ENCODE results near the gene SLC39A11.

GRCh38 chr17:72997559-72997958 is 94.9 kb downstream of the SLC39A11 start:
- TF ChIP-seq, protein P1, sequence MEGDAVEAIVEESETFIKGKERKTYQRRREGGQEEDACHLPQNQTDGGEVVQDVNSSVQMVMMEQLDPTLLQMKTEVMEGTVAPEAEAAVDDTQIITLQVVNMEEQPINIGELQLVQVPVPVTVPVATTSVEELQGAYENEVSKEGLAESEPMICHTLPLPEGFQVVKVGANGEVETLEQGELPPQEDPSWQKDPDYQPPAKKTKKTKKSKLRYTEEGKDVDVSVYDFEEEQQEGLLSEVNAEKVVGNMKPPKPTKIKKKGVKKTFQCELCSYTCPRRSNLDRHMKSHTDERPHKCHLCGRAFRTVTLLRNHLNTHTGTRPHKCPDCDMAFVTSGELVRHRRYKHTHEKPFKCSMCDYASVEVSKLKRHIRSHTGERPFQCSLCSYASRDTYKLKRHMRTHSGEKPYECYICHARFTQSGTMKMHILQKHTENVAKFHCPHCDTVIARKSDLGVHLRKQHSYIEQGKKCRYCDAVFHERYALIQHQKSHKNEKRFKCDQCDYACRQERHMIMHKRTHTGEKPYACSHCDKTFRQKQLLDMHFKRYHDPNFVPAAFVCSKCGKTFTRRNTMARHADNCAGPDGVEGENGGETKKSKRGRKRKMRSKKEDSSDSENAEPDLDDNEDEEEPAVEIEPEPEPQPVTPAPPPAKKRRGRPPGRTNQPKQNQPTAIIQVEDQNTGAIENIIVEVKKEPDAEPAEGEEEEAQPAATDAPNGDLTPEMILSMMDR (IDR thresholded peaks at IDR 0.05), result no peak
- no peak for TF ChIP-seq POLR2A (IDR thresholded peaks at IDR 0.05)
